PC-3 (cell line): ENCODE measurements around the gene PKP3. TPM values are rescaled to one million over a fixed set of nuclear protein-coding genes. Genes with fewer than 3 reads are reported as not detected.

Source experiments
- ATAC-seq: fragments of 200-7000 bp; cut with Tn5 transposase; 2 replicates; pipeline ENCODE4 v1.9.1; 2020; ENCODE audit warnings: mild to moderate bottlenecking, moderate library complexity
- BruUV-seq: library from RNA; stranded (reverse); fragments of 400-500 nt; replicated peaks from 2 replicates; lab custom pipeline; 2021; lab: Mats Ljungman, UMichigan
- CTCF ChIA-PET: fragments of 300-600 bp; sonication (Branson Sonifier 250); formaldehyde crosslinking; loops from one replicate; lab custom pipeline; 2022; ENCODE audit warnings: antibody characterized with exemption; lab: Charles Lee
- POLR2A ChIA-PET: fragments of 300-600 bp; sonication (Branson Sonifier 250); formaldehyde crosslinking; loops from one replicate; lab custom pipeline; 2022; ENCODE audit warnings: antibody characterized with exemption; ENCODE audit not compliant: unreplicated experiment; lab: Charles Lee
- DNase-seq: peaks from one replicate; pipeline ENCODE4 v3.0.0-alpha.2; 2015
- H2AFZ ChIP-seq: fragments of 300-600 bp; sonication (generic); 2 replicates; pipeline ENCODE4 v1.6.0; 2016; ENCODE audit warnings: antibody characterized with exemption, low read length
- H3F3A ChIP-seq: fragments of 300-600 bp; sonication (generic); one replicate; pipeline ENCODE4 v1.6.0; 2017; ENCODE audit warnings: antibody characterized with exemption, low read length, control low read depth, mild to moderate bottlenecking; ENCODE audit not compliant: unreplicated experiment
- H3K27ac ChIP-seq: fragments of 300-600 bp; sonication (generic); 2 replicates; pipeline ENCODE4 v1.5.1; 2016; ENCODE audit warnings: mild to moderate bottlenecking, low read length
- H3K27me3 ChIP-seq: fragments of 300-600 bp; sonication (generic); 2 replicates; pipeline ENCODE4 v1.6.1; 2016; ENCODE audit warnings: low read length, mixed read lengths
- H3K36me3 ChIP-seq: fragments of 300-600 bp; sonication (generic); 2 replicates; pipeline ENCODE4 v1.6.1; 2016; ENCODE audit warnings: low read depth, mixed run types, low read length, mixed read lengths
- H3K4me1 ChIP-seq: fragments of 300-600 bp; sonication (generic); 2 replicates; pipeline ENCODE4 v1.5.1; 2016; ENCODE audit warnings: low read length; ENCODE audit not compliant: insufficient read depth
- H3K4me2 ChIP-seq: fragments of 300-600 bp; sonication (generic); 2 replicates; pipeline ENCODE4 v1.6.0; 2016; ENCODE audit warnings: low read length
- H3K4me3 ChIP-seq: fragments of 300-600 bp; sonication (generic); 2 replicates; pipeline ENCODE4 v1.5.1; 2016; ENCODE audit warnings: mild to moderate bottlenecking, low read length, mixed read lengths
- H3K79me2 ChIP-seq: fragments of 300-600 bp; sonication (generic); 2 replicates; pipeline ENCODE4 v1.6.1; 2017; ENCODE audit warnings: low read length, mixed read lengths
- H3K9ac ChIP-seq: fragments of 300-600 bp; sonication (generic); 2 replicates; pipeline ENCODE4 v1.6.0; 2016; ENCODE audit warnings: mild to moderate bottlenecking, low read length
- H3K9me2 ChIP-seq: fragments of 300-600 bp; sonication (generic); replicated peaks from 2 replicates; pipeline ENCODE4 v1.6.1; 2016; ENCODE audit warnings: mixed run types, low read length, mixed read lengths
- H3K9me3 ChIP-seq: fragments of 300-600 bp; sonication (generic); 2 replicates; pipeline ENCODE4 v1.6.1; 2016; ENCODE audit warnings: low read length, mixed read lengths
- H4K20me1 ChIP-seq: fragments of 300-600 bp; sonication (generic); 2 replicates; pipeline ENCODE4 v1.6.1; 2016; ENCODE audit warnings: low read length, mixed read lengths
- CTCF ChIP-seq: fragments of 300-600 bp; sonication (generic); conservative IDR thresholded peaks from 2 replicates; pipeline ENCODE4 v1.5.1; 2017; ENCODE audit warnings: antibody characterized with exemption, low read depth, mild to moderate bottlenecking, low read length
- EZH2 ChIP-seq: fragments of 300-600 bp; sonication (generic); IDR thresholded peaks from one replicate; pipeline ENCODE4 v1.6.1; 2017; ENCODE audit warnings: antibody characterized with exemption, mild to moderate bottlenecking, low read length; ENCODE audit not compliant: unreplicated experiment
- EZH2phosphoT487 ChIP-seq: fragments of 300-600 bp; sonication (generic); IDR thresholded peaks from 2 replicates; pipeline ENCODE4 v1.6.1; 2018; ENCODE audit warnings: mild to moderate bottlenecking, antibody characterized with exemption, low read length, borderline replicate concordance
- intact Hi-C: fragments of 100-400 bp; cut with micrococcal nuclease; formaldehyde crosslinking; loops from 2 replicates; pipeline ENCODE4 v1.9.0; 2023
- total RNA-seq: library from RNA; depleted of rRNA; stranded (reverse); fragments of >200 nt; gene quantifications from 2 replicates; pipeline ENCODE4 v1.2.3, GENCODE V29; 2014

PKP3 gene
- total RNA-seq, 1 experiment from 2014 or later, result 218 TPM

- Histone ChIP-seq H3K9ac (no peak overlapping the region), H3K9me2 (no peaks in the 10 kb centered on the region), H3K4me1 (peaks cover 9% of the 10 kb centered on the region), H4K20me1 (no peaks in the 10 kb centered on the region), H2AFZ (no peak overlapping the region), H3K36me3 (no peaks in the 10 kb centered on the region), H3K27ac (no peak overlapping the region), H3K79me2 (no peaks in the 10 kb centered on the region), H3K27me3 (no peaks in the 10 kb centered on the region), H3F3A (no peaks in the 10 kb centered on the region), H3K4me2 (no peak overlapping the region), H3K4me3 (no peak overlapping the region), H3K9me3 (no peaks in the 10 kb centered on the region)
- DNase-seq (no peak), ATAC-seq (no peak)
- ChIA-PET CTCF (no interaction called here), POLR2A (no interaction called here)
- no TSS peak for BruUV-seq
- intact Hi-C loops, result loop anchor here (5.0 kb wide), 1 partner anchor 52 kb away; the partner anchor contains the start of gene IFITM2
- no peak for TF ChIP-seq EZH2phosphoT487
- TF ChIP-seq CTCF, result no peak
- no peak for TF ChIP-seq EZH2
These were observed 34.8 kb upstream of the PKP3 start for GRCh38 chr11:359181-359714.

- no peaks in the 10 kb centered on the region for H3K27me3 ChIP-seq
- TF ChIP-seq EZH2 (no peak), EZH2phosphoT487 (no peak), CTCF (no peak)
- no peak overlapping the region for H3K4me3 ChIP-seq
- H3K9ac ChIP-seq, result no peak overlapping the region
- peaks cover 6% of the 10 kb centered on the region for H3K4me1 ChIP-seq
- H3K27ac ChIP-seq, result no peak overlapping the region
- no peaks in the 10 kb centered on the region for H4K20me1 ChIP-seq
- H3K79me2 ChIP-seq, result no peaks in the 10 kb centered on the region
- BruUV-seq, result no TSS peak
- H3K9me2 ChIP-seq, result no peaks in the 10 kb centered on the region
- H2AFZ ChIP-seq, result no peak overlapping the region
- ChIA-PET POLR2A (no interaction called here), CTCF (no interaction called here)
- no peaks in the 10 kb centered on the region for H3K9me3 ChIP-seq
- no peak for ATAC-seq
- no peaks in the 10 kb centered on the region for H3F3A ChIP-seq
- intact Hi-C loops, result no loop called here
- H3K4me2 ChIP-seq, result no peak overlapping the region
- no peaks in the 10 kb centered on the region for H3K36me3 ChIP-seq
- no peak for DNase-seq
These were observed 33.4 kb upstream of the PKP3 start for GRCh38 chr11:360326-361280.
